ENCODE measurements around the gene CHDH.

The CHDH gene

DNA sequence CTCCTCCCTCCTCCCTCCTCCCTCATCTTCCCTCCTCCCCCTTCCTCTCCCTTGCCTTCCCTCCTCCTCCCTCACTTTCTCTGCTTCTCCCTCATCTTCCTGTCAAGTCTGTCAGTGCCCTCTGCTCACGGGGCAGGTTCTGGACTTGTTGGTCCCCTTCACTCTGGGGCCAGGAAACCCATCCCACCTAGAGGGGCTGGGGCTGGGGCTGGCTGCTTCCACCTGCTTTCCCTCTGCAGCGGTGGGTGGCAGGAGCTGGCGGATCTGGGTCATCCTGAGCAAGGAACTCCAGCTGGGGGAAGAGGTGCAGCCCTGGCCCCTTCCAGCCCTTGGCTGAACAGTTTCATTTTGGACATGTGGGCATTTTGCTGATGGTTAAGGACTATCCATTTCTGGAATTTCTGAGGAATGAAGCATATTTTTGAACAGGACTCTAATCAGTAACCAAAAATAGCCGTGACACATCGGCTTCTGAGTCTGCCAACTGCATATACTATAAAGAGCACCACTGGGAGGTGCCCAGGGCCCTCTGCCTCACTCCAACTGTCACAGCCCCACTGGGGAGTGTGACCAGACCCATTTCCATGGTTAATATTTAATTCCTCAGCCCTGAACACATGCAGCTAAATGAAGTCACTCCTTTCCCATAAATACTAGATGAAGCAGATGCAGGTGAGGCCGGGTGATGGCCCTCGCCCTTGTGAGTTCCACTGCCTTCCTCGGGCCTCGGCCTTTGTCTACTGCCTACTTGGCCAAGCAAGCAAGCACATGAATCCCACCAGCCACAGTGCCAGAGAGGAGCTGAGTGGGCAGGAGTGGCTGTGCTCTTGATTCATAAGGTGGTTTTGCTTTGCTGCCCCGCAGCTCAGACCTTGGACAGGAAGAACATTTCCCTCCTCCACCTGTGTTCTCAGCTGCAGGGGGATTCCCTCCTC is 39.8 kb downstream of the CHDH start:
- DNase-seq, result no peak

DNA sequence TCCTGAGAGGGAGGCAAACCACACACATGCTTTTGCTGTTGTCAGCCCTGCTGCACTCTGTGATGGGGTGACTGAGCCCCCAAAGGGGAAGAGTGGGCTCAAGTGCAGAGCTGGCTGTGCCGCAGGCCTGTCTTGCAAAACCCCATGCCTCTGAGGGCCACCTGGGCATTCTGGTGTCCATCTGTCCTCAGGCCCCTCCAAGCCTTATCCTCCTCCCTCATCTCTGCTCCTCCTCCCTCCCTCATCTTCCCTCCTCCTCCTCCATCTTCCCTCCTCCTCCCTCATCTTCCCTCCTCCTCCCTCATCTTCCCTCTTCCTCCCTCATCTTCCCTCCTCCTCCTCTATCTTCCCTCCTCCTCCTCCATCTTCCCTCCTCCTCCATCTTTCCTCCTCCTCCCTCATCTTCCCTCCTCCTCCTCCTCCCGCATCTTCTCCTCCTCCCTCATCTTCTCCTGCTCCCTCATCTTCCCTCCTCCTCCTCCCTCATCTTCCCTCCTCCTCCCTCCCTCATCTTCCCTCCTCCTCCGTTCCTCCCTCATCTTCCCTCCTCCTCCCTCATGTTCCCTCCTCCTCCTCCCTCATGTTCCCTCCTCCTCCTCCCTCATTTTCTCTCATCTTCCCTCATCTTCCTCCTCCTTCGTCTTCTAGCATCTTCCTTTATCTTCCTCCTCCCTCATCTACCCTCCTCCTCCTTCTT is 40.6 kb downstream of the CHDH start:
- DNase-seq, result no peak

DNA sequence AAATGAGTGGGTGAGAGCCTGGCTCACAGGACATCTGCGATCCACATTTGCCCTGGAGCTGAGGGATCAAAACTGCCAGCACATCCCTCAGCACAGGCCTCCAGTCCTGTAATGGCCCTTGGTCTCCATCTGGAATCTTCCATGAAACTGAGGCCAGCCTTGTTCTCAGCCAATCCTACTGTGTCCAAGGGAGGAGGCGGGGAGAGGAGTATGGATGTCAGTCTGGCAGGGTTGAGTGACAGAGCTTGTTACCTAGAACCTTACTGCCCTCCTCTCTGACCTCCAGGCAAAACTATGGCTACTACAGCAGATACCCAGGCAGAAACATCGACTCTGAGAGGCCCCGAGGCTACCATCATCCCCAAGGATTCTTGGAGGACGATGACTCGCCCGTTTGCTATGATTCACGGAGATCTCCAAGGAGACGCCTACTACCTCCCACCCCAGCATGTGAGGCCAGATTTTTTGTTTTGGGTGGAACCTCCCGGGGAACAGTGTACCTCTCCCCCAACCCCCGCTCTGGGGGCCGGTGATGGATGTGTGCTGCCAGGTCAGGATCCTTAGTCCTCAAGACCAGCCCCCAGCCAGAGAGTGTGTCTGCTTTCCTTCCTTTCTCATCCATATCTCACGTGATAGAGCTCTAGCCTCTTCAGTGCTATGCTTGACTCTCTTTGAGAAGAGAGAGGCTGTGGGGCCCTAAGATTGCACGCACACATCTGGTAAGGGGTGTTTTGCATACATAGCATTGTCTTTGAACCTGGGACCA is 41.3 kb downstream of the CHDH start:
- DNase-seq, result no peak

DNA sequence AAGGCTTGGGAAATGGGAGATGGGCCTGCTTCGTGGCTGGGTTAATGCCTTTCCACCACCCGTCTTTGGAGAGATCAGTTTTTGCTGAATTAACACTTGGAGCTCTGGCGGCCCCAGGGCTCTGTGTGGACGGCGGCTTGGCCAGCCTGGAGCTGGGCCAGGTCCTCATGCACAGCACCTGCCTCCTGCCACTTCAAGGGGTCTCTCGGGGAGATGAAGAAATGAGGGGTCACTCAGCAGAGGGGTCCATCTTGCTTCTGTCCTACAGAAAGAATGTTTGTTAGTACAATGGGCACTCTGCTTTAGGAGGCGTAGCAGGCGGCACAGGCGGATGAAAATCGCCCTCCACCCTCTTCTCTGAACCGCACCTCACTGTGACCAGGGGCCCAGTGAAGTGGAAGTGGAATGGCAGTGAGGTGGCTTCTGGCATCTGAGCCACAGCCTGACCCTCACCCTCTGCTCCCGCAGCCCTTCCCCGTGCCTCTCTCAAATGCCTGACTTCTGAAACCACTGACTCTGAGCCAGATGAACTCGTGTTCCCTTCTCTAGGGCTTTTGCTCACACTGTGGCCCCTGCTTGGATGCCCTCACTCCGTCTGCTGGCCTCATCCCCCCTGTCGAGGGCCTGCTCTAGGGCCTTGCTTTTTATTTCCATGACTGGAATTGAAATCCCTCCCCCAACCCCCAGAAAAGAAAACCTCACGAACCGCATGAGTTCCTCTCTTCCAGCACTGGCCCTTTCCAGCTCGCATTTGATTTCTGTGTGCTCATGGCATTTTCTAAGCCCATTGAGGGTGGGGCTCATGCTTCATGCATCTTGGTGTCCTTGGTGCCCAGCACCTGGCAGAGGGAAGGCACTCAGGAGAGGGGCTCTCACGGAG is 42.2 kb downstream of the CHDH start:
- DNase-seq, result no peak

DNA sequence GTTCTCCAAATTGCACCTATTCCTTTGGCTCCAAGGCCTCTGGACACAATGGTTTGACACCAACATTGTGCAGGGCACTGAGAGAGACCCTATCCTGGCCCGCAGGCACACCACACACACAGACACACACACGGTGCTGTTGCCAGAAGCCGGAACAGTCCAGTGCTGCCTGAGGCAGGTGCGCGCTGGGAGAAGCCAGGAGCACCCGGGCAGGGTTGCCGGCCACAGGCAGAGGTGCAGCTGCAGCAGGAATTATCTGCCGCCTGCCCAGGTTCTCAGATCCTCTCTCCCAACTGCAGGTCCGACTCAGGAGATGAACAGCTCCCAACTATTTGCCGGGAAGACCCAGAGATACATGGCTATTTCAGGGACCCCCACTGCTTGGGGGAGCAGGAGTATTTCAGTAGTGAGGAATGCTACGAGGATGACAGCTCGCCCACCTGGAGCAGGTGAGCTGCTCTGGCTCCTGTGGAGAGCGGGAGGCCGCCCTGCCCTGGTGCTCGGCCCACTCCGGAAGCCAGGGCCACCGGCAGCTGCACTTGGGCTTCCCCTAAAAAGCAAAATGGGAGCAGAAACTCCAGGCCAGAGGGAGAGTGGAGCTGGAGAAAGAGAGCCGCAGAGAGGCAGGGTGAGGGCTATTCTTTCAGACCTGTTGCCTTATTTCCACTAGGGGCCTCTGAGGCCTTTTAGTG is 42.9 kb downstream of the CHDH start:
- no peak for DNase-seq

DNA sequence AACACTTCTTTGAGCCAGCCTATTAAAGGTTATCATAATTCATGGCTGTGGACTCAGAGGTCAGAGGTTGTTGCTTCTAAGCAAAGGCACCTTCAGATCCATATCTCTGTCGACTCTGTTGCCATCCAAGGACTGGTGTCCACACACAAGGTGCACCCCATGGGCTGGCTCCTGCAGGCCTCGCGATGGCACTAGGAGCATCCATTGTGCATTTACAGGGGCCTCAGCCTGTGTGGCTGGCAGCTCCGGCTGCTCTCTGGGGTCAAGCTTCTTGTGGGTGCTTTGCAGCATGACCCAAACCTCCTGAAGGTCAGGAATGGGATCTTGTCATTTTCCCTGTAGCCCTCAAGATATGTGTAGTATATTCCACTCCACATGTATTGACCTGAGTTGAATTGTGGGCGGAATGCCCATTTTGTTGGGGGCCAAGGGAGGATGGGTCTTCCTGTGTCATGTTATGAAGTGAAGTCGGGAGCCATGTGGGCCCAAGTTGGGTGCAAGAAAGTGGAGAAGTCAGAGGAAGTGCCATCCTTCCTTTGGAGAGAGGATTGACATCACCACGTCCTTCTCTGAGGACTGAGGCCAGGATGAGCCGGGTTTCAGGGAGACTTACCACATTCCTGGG is 43.9 kb downstream of the CHDH start:
- no peak for DNase-seq

DNA sequence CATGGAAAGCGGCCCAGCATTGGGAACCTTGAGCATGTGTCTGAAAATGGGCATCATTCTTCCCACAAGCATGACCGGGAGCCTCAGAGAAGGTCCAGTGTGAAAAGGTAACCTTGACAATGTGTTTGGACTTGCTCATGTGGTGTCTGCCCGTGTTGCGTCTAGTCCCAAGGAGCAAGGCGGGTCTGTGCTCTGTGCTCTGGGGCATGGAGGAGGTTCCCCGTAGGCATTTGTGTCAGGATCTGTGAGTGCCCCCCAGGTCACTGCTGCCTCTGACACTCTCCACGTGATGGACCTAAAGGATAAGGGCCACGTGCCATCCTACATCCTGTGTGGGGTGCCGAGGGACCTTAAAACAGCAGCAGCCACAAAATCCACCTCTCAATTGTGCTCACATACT is 44.9 kb downstream of the CHDH start:
- DNase-seq, result no peak

DNA sequence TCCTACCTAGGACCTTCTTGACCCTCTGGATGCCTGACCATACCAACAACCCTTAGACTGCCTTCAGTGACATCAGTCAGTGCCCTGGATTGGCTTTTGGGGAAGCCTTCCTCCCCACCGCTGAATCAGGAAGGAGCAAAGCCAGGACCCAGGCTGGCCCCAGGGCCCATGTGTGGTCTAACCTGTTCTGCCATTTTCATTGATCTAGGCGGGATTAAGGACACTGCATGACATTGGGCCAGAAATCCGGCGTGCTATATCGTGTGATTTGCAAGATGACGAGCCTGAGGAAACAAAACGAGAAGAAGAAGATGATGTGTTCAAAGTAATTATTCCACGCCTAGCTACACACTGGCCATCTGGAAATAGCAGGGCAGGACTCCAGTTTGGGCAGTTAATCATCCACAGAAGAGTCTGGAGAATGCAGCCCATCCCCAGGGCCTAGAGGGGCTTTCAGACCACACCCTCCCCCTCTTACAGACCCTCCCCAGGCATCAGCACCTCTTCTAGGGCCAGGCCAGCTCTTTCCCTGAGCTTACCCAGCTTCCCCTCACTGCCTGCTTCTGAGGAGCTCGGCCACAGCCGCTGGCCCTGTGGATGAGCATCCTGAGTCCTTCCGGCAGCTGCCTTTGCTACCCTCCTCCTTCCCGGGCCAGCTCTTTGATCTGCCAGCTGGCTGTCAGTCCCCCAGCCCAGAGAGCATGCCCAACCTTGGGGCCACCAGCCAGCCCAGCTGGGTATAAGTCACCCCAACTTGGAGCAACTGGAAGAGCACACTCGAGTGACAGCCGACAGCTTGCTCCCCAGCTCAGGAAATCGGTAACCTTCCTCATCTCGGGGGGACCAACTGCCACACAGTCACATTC is 45.9 kb downstream of the CHDH start:
- DNase-seq, result no peak

DNA sequence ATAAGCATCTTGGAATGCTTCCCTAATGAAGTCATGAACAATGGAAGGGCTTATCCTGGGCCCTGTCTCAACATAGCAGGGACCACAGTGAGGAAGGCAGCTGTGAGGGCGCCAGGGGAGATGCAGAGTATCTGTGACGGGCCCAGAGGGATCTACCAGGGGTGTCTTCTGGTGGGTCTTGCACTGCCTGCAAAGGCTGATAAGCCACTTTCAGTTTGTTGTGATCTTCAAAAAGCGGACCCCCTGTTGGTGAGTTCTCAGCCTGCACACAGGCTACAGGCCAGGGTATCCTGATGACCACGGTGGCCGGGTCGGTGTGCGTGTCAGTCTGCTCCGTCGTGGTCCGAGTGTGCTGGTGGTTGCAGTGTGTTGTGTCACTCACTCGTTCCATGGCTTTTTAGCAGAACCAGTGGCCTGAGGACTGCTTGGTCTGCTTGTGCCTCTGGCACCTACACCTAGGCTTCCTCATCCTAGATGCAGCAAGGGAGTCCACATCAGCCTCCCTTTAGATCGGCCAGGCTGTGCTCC is 46.8 kb downstream of the CHDH start:
- DNase-seq, result no peak

DNA sequence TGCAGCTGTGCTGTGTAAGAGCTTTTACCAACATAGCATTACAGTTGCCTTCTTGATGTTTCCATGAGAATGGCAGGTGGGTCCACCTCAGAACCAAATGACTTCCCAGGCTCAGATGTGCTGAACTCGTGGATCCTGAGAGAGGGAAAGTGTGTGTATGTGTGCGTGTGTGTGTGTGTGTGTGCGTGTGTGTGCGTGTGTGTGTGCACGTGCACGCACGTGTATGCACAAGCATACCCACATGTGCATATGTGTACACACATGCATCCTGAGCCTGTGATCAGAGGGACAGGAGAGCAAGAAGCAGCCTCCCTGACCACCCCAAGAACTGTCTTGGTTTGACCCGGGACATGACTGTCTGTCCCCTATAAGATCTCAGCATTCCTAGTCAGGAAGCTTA is 48.1 kb downstream of the CHDH start:
- DNase-seq, result no peak

DNA sequence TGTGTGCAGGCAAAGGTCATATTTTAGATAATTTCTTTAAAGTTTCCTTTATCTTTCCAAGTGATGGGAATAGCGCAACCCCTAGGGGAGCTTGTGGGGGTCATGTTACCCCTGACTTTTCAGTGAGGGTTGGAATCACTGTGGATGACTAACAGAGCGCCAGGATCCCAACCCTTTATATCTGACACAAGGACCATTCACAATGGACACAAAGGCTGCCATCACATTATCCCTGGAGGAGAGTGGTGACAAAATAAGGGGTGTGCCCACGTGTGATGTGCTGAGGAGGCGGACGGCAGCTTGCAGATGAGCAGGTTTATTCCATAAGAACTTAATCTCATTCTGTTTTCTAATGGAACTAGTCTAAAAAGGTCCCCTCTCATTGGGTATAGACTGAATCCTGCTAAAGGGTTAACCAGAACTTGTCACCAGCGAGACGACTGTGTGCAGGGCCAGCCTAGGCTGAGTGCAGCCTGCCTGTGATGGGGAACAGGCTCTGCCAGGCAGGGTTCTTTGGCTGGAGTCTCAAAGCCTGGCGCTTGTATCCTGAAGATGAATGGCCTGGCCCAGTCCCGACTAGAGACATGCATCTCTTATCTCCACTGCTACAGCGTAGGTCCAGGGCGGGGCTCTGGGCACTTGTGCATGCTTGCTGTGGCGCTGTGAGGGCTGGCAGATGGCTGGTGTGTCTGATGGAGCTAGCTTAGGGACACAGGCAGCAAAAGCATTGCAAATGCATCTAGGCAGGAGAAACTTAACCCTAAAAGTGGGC is 50.2 kb downstream of the CHDH start:
- no peak for DNase-seq

DNA sequence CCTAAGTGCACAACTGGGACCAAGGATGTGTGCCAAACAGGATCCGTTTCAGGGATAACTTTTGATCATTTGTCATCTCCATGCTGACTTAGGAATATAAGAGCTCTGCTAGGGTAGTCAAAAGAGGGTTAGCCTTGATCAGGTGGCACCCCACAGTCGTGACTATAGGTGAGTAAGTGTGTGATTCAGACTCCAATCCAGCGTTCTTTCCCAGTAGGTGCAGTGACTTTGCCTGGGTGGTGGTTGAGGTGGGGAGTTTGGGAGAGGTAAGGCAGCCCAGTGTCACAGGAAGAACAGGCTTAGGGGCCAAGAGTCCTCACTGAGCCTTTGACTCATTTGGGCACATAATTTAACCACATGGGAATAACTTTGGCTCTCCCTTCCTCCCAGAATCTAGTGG is 51.0 kb downstream of the CHDH start:
- DNase-seq, result no peak

DNA sequence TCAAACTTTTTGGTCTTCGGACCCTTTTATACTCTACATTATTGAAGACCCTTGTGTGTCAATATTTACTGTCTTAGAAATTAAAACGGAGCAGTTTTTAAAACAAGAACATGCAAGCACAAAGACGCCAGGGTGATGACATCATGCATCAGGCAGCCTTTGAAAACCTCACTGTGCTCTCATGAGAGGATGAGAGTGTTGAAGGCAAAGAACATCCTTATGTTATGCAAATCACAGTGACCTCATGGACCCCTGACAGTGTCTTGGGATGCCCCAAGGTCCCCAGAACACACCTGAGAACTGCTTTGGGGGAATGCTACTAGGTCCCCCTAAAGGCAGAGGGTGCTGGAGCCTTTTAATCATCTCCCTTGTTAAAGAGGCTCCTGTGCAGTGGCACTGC is 51.6 kb downstream of the CHDH start:
- DNase-seq, result no peak

DNA sequence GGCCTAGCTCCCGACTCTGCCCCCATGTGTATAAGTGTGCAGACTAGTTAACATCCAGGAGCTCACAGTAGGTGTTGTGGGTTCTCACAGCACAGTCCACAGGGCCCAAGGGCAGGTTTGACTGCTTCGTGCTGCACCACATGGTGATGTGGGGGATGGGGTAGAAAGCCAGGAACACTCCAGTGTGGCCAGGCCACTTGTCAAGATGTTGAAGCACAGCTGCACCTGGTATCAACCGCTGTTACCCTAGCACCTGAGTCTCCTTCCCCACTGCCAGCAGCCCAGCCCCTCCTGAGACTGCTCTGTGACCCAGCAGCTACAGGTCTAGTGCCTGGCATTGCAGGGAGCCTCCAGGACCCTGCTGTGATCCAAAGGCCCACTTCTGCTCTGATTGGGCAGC is 53.4 kb downstream of the CHDH start:
- no peak for DNase-seq

DNA sequence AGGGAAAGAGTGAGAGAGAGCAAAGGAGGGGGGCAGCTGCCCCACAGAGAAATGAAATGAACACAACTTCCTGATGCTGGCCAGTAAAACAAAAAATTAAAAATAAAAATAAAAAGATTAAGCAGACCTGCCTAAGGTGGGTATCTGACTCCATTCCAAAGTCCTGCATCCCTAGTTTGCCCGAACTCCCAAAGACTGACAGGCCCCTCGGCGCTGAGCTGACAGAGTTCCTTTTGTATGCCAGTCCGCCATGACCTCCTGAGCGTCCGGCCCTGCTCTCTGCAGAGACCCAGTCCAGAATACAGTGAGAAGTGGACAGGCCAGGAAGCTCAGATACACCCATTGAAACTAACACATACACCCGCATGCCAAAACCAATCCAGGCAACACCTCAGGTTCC is 54.9 kb downstream of the CHDH start:
- DNase-seq, result no peak

DNA sequence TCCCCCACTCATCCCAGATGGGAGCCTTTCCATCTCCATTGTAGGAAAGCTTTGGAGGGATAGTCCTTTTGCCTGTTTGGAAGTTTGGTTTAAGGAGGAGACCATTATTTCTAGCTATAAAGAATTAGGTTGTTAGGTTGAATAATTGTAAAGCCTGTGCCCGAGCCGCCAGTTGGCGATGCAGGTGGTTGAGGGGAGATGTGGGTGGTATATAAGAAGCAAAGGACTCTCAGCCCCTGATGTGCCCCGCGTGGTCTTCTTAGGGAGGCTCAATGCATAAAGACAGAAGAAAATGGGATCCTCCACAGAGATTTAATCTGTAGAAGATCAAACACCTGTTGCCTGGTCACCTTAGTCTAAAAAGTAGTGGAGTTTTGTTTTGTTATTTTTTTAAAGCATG is 55.7 kb downstream of the CHDH start:
- DNase-seq, result no peak

DNA sequence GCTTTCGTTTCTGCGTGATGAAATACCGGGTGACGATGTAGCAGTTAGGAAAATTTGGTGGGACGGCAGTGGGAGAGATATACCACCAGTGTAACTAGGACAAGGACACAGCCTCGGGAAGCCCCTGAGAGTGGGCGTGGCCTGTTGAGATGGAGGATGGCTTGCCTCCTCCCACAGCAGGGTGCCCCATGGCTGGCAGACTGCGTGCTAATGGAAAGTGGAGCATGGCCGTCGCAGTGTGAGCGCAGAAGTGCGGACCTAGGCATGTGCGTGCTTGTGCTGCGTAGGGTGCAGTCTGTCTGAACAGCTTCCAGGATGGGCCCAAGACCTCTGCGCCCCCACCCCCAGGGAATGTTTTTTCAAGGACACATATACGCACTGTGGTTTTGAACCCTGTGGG is 56.8 kb downstream of the CHDH start:
- no peak for DNase-seq

DNA sequence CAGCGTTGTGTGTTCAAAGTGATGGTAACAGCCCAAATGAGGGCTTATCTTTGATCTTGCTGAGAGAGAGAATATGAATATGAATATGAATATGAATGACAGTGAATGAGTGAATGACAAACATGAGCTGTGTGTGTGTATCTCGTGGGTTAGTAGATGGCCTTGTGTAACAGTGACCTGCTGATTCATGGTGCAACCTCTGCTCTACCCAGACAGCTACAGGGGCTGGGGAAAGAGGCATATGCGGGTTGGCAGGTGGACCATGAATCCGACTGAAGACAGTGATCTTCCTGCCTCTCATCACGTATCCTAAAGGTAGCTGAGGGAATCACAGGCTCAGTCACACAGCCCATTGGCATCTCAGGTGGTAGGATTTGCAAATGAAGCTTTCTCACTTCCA is 58.2 kb downstream of the CHDH start:
- no peak for DNase-seq

DNA sequence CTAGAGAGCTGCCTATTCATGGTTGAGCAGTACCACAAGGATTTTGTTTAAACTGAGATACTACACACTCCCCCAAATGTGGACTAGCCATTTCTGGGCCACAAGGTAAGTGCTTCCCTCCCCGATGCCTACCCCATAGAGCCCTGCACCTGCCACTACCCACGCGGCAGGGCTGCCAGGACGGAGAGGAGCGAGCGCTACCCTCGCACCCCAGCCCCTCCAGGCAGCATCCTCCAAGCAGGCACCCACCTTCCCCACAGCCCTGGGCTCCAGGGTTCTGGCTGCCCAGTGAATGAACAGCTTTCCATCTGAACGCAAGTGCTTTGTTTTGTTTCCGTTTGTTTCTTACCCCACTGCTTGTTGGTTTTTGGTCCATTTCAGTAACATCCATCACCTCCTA is 59.2 kb downstream of the CHDH start:
- no peak for DNase-seq
